ENCODE results near the gene GAN. TPM values are rescaled to one million over a fixed set of nuclear protein-coding genes. Genes with fewer than 3 reads are reported as not detected.

The GAN gene
- total and polyA plus RNA-seq, 9 of the 15 experiments (the other 6 are each of a cell fraction or from before 2014, with no cell fraction given) = 0.83 to 15.1 (median 5.2) TPM

- TF ChIP-seq ZNF197 (CRISPR knock-in tag; IDR thresholded peaks at IDR 0.05; ENCODE audit: low read depth) (no peak), ZKSCAN8 (CRISPR knock-in tag; IDR thresholded peaks at IDR 0.05) (no peak), MTA2 (IDR thresholded peaks at IDR 0.05; ENCODE audit: low read depth) (no peak), PATZ1 (CRISPR knock-in tag; IDR thresholded peaks at IDR 0.05; ENCODE audit: borderline replicate concordance) (no peak), XRCC3 (IDR thresholded peaks at IDR 0.05) (no peak), ZNF274 (IDR thresholded peaks at IDR 0.05; ENCODE audit: borderline replicate concordance, low read depth, low read length) (no peak), NCOA4 (IDR thresholded peaks at IDR 0.05; ENCODE audit: partially characterized antibody) (no peak), SETDB1 (IDR thresholded peaks at IDR 0.05; ENCODE audit: low read length) (no peak), PYGO2 (tag; IDR thresholded peaks at IDR 0.05) (no peak), ZNF511 (CRISPR knock-in tag; IDR thresholded peaks at IDR 0.05) (no peak; the same call in 1 of the 2 replicates), MECOM (CRISPR knock-in tag; IDR thresholded peaks at IDR 0.05) (no peak), ZNF764 (CRISPR knock-in tag; IDR thresholded peaks at IDR 0.05; ENCODE audit: low read depth) (no peak), CREBBP (IDR thresholded peaks at IDR 0.05; ENCODE audit: low read depth, low read length) (no peak), ATF6 (CRISPR knock-in tag; IDR thresholded peaks at IDR 0.05) (no peak), NR3C1 (CRISPR knock-in tag; IDR thresholded peaks at IDR 0.05) (no peak), POLR3A (IDR thresholded peaks at IDR 0.05; ENCODE audit: borderline replicate concordance, extremely low read depth, insufficient read depth, insufficient read length) (no peak), EGR1 (conservative IDR thresholded peaks at IDR 0.05) (no peak), LEF1 (IDR thresholded peaks at IDR 0.05) (no peak), SMAD3 (CRISPR knock-in tag; conservative IDR thresholded peaks at IDR 0.05) (no peak), POU5F1 (IDR thresholded peaks at IDR 0.05; ENCODE audit: borderline replicate concordance, low read depth, low read length, partially characterized antibody) (no peak), RBFOX2 (IDR thresholded peaks at IDR 0.05; ENCODE audit: low read depth, low read length) (peak; percentile 48), BRD9 (IDR thresholded peaks at IDR 0.05; ENCODE audit: low read depth, partially characterized antibody) (no peak), FOS (IDR thresholded peaks at IDR 0.05; ENCODE audit: extremely low read depth, insufficient read length) (no peak), NR2F6 (CRISPR knock-in tag; IDR thresholded peaks at IDR 0.05) (no peak), ZC3H8 (IDR thresholded peaks at IDR 0.05) (no peak), GABPB1 (CRISPR knock-in tag; IDR thresholded peaks at IDR 0.05) (peak; percentile 72), MEF2D (tag; conservative IDR thresholded peaks at IDR 0.05; ENCODE audit: low read depth) (no peak)
These were observed 89.0 kb downstream of the GAN start (continued) for GRCh38 chr16:81403601-81404391.
